ENCODE results near the gene EVI5L. TPM values are rescaled to one million over a fixed set of nuclear protein-coding genes. Genes with fewer than 3 reads are reported as not detected.

The EVI5L gene
- polyA plus RNA-seq, 3 donors = 0.76 to 5.7 (median 1.3) TPM

DNA sequence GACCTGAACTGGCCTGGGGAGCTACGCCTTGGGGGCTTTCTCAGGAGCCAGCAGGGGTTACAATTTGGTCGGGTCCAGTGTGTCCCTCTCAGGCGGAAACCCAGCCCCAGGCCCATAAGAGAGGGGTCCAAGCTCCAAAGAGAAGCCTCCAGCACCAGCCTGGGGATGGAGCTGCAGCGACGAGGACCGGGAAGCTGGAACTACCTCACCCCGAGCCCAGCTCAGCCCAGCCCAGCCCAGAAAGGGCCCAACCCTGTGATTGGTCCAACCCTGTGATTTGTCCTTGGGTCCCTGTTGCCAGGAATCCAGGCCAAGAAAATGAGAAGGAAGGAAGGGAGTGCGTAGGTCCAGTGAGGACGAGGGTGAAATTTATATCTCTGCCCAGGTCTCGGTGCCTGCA lies 42.9 kb upstream of the EVI5L start:
- H3K27me3 ChIP-seq (ENCODE audit: control insufficient read depth in 2 of 2, insufficient read depth in 2 of 2, low read length in 2 of 2) = peaks cover 14 to 43% of the 10 kb centered on the region in 2 donors
- H3K36me3 Mint-ChIP-seq = peaks cover 4 to 7% of the 10 kb centered on the region in 2 donors
- H4K20me1 ChIP-seq (ENCODE audit: insufficient read depth, low read length) = no peaks in the 10 kb centered on the region
- H3K9me3 Mint-ChIP-seq = peaks cover 0 to 23% (median 14%) of the 10 kb centered on the region in 7 donors
- H3K36me3 ChIP-seq (replicated peaks in 1 of 2; ENCODE audit: control insufficient read depth in 1 of 2, insufficient read depth in 2 of 2, low read length in 2 of 2) = no peaks in the 10 kb centered on the region
- H2AFZ ChIP-seq (ENCODE audit: insufficient read depth, low read depth, low read length, poor library complexity, severe bottlenecking) = no peak overlapping the region
- TF ChIP-seq, protein P1, sequence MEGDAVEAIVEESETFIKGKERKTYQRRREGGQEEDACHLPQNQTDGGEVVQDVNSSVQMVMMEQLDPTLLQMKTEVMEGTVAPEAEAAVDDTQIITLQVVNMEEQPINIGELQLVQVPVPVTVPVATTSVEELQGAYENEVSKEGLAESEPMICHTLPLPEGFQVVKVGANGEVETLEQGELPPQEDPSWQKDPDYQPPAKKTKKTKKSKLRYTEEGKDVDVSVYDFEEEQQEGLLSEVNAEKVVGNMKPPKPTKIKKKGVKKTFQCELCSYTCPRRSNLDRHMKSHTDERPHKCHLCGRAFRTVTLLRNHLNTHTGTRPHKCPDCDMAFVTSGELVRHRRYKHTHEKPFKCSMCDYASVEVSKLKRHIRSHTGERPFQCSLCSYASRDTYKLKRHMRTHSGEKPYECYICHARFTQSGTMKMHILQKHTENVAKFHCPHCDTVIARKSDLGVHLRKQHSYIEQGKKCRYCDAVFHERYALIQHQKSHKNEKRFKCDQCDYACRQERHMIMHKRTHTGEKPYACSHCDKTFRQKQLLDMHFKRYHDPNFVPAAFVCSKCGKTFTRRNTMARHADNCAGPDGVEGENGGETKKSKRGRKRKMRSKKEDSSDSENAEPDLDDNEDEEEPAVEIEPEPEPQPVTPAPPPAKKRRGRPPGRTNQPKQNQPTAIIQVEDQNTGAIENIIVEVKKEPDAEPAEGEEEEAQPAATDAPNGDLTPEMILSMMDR (IDR thresholded peaks at IDR 0.05) = no peak
- no peak overlapping the region for H3K4me2 ChIP-seq (replicated peaks; ENCODE audit: extremely low read depth, low read length, poor library complexity, severe bottlenecking)
- no peak overlapping the region for H3K27ac ChIP-seq (ENCODE audit: low read depth in 1 of 2, low read length in 2 of 2)
- H3K9ac ChIP-seq (ENCODE audit: insufficient read depth, low read length, poor library complexity, severe bottlenecking) = no peak overlapping the region
- no peak for DNase-seq
- peaks cover 41 to 52% of the 10 kb centered on the region in 2 donors for H3K4me1 ChIP-seq (ENCODE audit: control insufficient read depth in 1 of 2, insufficient read depth in 2 of 2, low read length in 2 of 2)
- no peaks in the 10 kb centered on the region for H3K79me2 ChIP-seq (ENCODE audit: insufficient read depth, low read length)
- peaks cover 3 to 7% of the 10 kb centered on the region in 2 donors for H3K9me3 ChIP-seq (replicated peaks in 1 of 2; ENCODE audit: control insufficient read depth in 1 of 2, insufficient read depth in 1 of 2, low read length in 2 of 2)
- H3K4me1 Mint-ChIP-seq = peaks cover 35% of the 10 kb centered on the region
- 30% methylated on average over 10 of the region's 10 CpGs for WGBS (ENCODE audit: insufficient coverage)
- peak overlapping the region in 1 of 2 donors; percentile 88 for H3K4me3 Mint-ChIP-seq
- peaks cover 28 to 49% (median 38%) of the 10 kb centered on the region in 3 donors for H3K27me3 Mint-ChIP-seq (ENCODE audit: low read depth in 3 of 3)
- no peak overlapping the region for H3K4me3 ChIP-seq (replicated peaks in 1 of 3; ENCODE audit: low read depth in 2 of 3, low read length in 3 of 3)
- intact Hi-C loops (cut with micrococcal nuclease) = no loop called here
- H3K27ac Mint-ChIP-seq = peak overlapping the region in 1 of 7 donors; percentile 6

DNA sequence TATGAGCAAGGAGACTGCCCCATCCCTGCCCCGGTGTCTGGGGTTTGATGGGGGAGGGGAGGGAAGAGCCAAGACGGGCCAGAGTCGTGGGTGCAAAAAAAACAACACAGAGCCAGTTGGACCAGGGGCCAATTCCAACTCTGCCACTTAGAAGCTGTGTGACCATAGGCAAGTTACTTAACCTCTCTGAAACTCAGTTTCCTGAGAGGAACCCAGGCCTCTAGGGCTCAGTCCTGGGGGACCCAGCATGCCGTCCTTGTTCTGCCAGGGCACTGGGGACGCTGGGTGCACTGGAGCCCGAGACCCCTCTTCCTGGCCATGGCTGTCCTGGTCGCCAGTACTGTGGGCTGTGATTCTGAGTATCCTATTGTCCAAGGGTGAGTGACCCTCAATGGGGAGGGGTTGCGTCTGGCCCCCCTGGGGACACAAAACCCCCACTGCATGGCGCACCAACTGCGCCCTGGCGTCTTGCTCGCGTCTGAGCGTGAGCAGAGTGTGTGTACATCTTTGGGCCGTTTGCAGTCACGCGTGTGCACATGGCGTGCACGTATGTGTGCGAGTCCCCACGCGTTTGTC lies 42.3 kb upstream of the EVI5L start:
- intact Hi-C loops (cut with micrococcal nuclease) = no loop called here
- DNase-seq = no peak
- Histone ChIP-seq H3K27me3 (ENCODE audit: control insufficient read depth in 2 of 2, insufficient read depth in 2 of 2, low read length in 2 of 2) (peaks cover 14 to 43% of the 10 kb centered on the region in 2 donors), H3K79me2 (ENCODE audit: insufficient read depth, low read length) (no peaks in the 10 kb centered on the region), H3K4me1 (ENCODE audit: control insufficient read depth in 1 of 2, insufficient read depth in 2 of 2, low read length in 2 of 2) (peaks cover 41 to 50% of the 10 kb centered on the region in 2 donors), H3K4me3 (replicated peaks in 1 of 3; ENCODE audit: low read depth in 2 of 3, low read length in 3 of 3) (peak overlapping the region in 1 of 3 experiments; percentile 28), H2AFZ (ENCODE audit: insufficient read depth, low read depth, low read length, poor library complexity, severe bottlenecking) (no peak overlapping the region), H3K4me2 (replicated peaks; ENCODE audit: extremely low read depth, low read length, poor library complexity, severe bottlenecking) (peak overlapping the region; percentile 46), H3K27ac (ENCODE audit: low read depth in 1 of 2, low read length in 2 of 2) (no peak overlapping the region), H4K20me1 (ENCODE audit: insufficient read depth, low read length) (no peaks in the 10 kb centered on the region), H3K9me3 (replicated peaks in 1 of 2; ENCODE audit: control insufficient read depth in 1 of 2, insufficient read depth in 1 of 2, low read length in 2 of 2) (peaks cover 3 to 7% of the 10 kb centered on the region in 2 donors), H3K36me3 (replicated peaks in 1 of 2; ENCODE audit: control insufficient read depth in 1 of 2, insufficient read depth in 2 of 2, low read length in 2 of 2) (no peaks in the 10 kb centered on the region), H3K9ac (ENCODE audit: insufficient read depth, low read length, poor library complexity, severe bottlenecking) (no peak overlapping the region)
- Mint-ChIP-seq H3K36me3 (peaks cover 4 to 7% of the 10 kb centered on the region in 2 donors), H3K27ac (no peak overlapping the region), H3K9me3 (peaks cover 0 to 26% (median 15%) of the 10 kb centered on the region in 7 donors), H3K4me3 (peak overlapping the region in 1 of 2 donors; percentile 88), H3K27me3 (ENCODE audit: low read depth in 3 of 3) (peaks cover 28 to 50% (median 38%) of the 10 kb centered on the region in 3 donors), H3K4me1 (peaks cover 35% of the 10 kb centered on the region)
- 14% methylated on average over 18 of the region's 22 CpGs for WGBS (ENCODE audit: insufficient coverage)
- TF ChIP-seq, protein P1 (IDR thresholded peaks at IDR 0.05) = no peak
